ENCODE data around the gene DNAJC18.

DNAJC18 gene

GRCh38 chr5:139406963-139407362 lies 32.4 kb downstream of the DNAJC18 start:
- in situ Hi-C loops (cut with MboI; ENCODE audit: low sequenced_read_pairs) = no loop called here

GRCh38 chr5:139404484-139404840 lies 34.9 kb downstream of the DNAJC18 start:
- in situ Hi-C loops (cut with MboI; ENCODE audit: low sequenced_read_pairs) = no loop called here

- in situ Hi-C loops (cut with MboI; ENCODE audit: low sequenced_read_pairs) = no loop called here
Observed at GRCh38 chr5:139403787-139404483, 35.4 kb downstream of the DNAJC18 start, which contains the start of gene SPATA24. SPATA24 (minus strand) TSS chr5:139404089; CDS start chr5:139404060, 29 bp downstream.

GRCh38 chr5:139403418-139403786 lies 35.9 kb downstream of the DNAJC18 start:
- in situ Hi-C loops (cut with MboI; ENCODE audit: low sequenced_read_pairs) = no loop called here

- in situ Hi-C loops (cut with MboI; ENCODE audit: low sequenced_read_pairs) = no loop called here
Observed at GRCh38 chr5:139402561-139403158, 36.7 kb downstream of the DNAJC18 start.

- in situ Hi-C loops (cut with MboI; ENCODE audit: low sequenced_read_pairs) = no loop called here
Observed at GRCh38 chr5:139401546-139401945, 37.8 kb downstream of the DNAJC18 start.

GRCh38 chr5:139399501-139400121 lies 39.7 kb downstream of the DNAJC18 start:
- in situ Hi-C loops (cut with MboI; ENCODE audit: low sequenced_read_pairs) = no loop called here

- in situ Hi-C loops (cut with MboI; ENCODE audit: low sequenced_read_pairs) = no loop called here
Observed at GRCh38 chr5:139397921-139398320, 41.4 kb downstream of the DNAJC18 start.

- in situ Hi-C loops (cut with MboI; ENCODE audit: low sequenced_read_pairs) = no loop called here
Observed at GRCh38 chr5:139396691-139397090, 42.6 kb downstream of the DNAJC18 start.

GRCh38 chr5:139395844-139396640 lies 43.3 kb downstream of the DNAJC18 start:
- in situ Hi-C loops (cut with MboI; ENCODE audit: low sequenced_read_pairs) = no loop called here

- in situ Hi-C loops (cut with MboI; ENCODE audit: low sequenced_read_pairs) = no loop called here
Observed at GRCh38 chr5:139394654-139395566, 44.4 kb downstream of the DNAJC18 start, which contains the start of gene PROB1. PROB1 (minus strand) TSS chr5:139395104; CDS start chr5:139395081, 23 bp downstream.

GRCh38 chr5:139394123-139394653 lies 45.1 kb downstream of the DNAJC18 start:
- in situ Hi-C loops (cut with MboI; ENCODE audit: low sequenced_read_pairs) = no loop called here

GRCh38 chr5:139393497-139394122 lies 45.7 kb downstream of the DNAJC18 start:
- in situ Hi-C loops (cut with MboI; ENCODE audit: low sequenced_read_pairs) = no loop called here

GRCh38 chr5:139392678-139393496 lies 46.4 kb downstream of the DNAJC18 start:
- in situ Hi-C loops (cut with MboI; ENCODE audit: low sequenced_read_pairs) = no loop called here

GRCh38 chr5:139392324-139392677 lies 47.0 kb downstream of the DNAJC18 start:
- in situ Hi-C loops (cut with MboI; ENCODE audit: low sequenced_read_pairs) = no loop called here

- in situ Hi-C loops (cut with MboI; ENCODE audit: low sequenced_read_pairs) = no loop called here
Observed at GRCh38 chr5:139391570-139392323, 47.6 kb downstream of the DNAJC18 start.

GRCh38 chr5:139390639-139391569 lies 48.4 kb downstream of the DNAJC18 start:
- in situ Hi-C loops (cut with MboI; ENCODE audit: low sequenced_read_pairs) = no loop called here

Measured in HL-60/S4 treated with phorbol 12-myristate 13-acetate at 8.2 ng/mL for 4 days and 3 days (cell line).